GM23338 (cell line): ENCODE data around the gene CADPS2. TPM values are rescaled to one million over a fixed set of nuclear protein-coding genes. Genes with fewer than 3 reads are reported as not detected.

Experiments
- ATAC-seq: fragments of 200-7000 bp; cut with Tn5 transposase; 3 replicates; pipeline ENCODE4 v1.9.1; 2020
- DNase-seq: peaks from one replicate; pipeline ENCODE4 v3.0.0-alpha.2; 2015; ENCODE audit warnings: low spot score
- H2AFZ ChIP-seq: fragments of 200-600 bp; sonication (generic); 2 replicates; pipeline ENCODE4 v1.8.0; 2016; ENCODE audit warnings: antibody characterized with exemption, mild to moderate bottlenecking, moderate library complexity
- H3F3A ChIP-seq: fragments of 200-600 bp; sonication (generic); replicated peaks from 2 replicates; pipeline ENCODE4 v1.8.0; 2017; ENCODE audit warnings: antibody characterized with exemption, mixed run types, low read depth
- H3K27ac ChIP-seq: fragments of 200-600 bp; sonication (generic); 2 replicates; pipeline ENCODE4 v1.6.1; 2016; ENCODE audit warnings: low read depth
- H3K27me3 ChIP-seq: fragments of 200-600 bp; sonication (generic); 2 replicates; pipeline ENCODE4 v1.8.0; 2016; ENCODE audit warnings: mild to moderate bottlenecking, mixed run types, moderate library complexity; ENCODE audit not compliant: insufficient read depth
- H3K36me3 ChIP-seq: fragments of 200-600 bp; sonication (generic); 2 replicates; pipeline ENCODE4 v1.8.0; 2016; ENCODE audit warnings: mild to moderate bottlenecking; ENCODE audit not compliant: insufficient read depth
- H3K4me1 ChIP-seq: fragments of 200-600 bp; sonication (generic); 2 replicates; pipeline ENCODE4 v1.8.0; 2016; ENCODE audit warnings: mild to moderate bottlenecking, moderate library complexity; ENCODE audit not compliant: insufficient read depth
- H3K4me2 ChIP-seq: fragments of 200-600 bp; sonication (generic); 2 replicates; pipeline ENCODE4 v1.7.1; 2017; ENCODE audit warnings: mixed run types
- H3K4me3 ChIP-seq: fragments of 200-600 bp; sonication (generic); 2 replicates; pipeline ENCODE4 v1.6.1; 2016; ENCODE audit warnings: mixed run types
- H3K79me2 ChIP-seq: fragments of 200-600 bp; sonication (generic); replicated peaks from 2 replicates; pipeline ENCODE4 v1.8.0; 2017; ENCODE audit warnings: mild to moderate bottlenecking; ENCODE audit not compliant: insufficient read depth
- H3K9me2 ChIP-seq: fragments of 200-600 bp; sonication (generic); 2 replicates; pipeline ENCODE4 v1.8.0; 2017; ENCODE audit not compliant: insufficient read depth
- H4K20me1 ChIP-seq: fragments of 200-600 bp; sonication (generic); replicated peaks from 2 replicates; pipeline ENCODE4 v1.8.0; 2017; ENCODE audit warnings: mild to moderate bottlenecking; ENCODE audit not compliant: insufficient read depth
- H3K27ac Mint-ChIP-seq: 2 replicates; pipeline ENCODE4 v1.8.0; 2020; ENCODE audit warnings: inconsistent platforms, mild to moderate bottlenecking, moderate library complexity, mixed read lengths
- H3K27me3 Mint-ChIP-seq: 3 replicates; pipeline ENCODE4 v1.8.0; 2022; ENCODE audit warnings: low read depth, mild to moderate bottlenecking, moderate library complexity, mixed read lengths, inconsistent platforms; ENCODE audit not compliant: insufficient read depth, poor library complexity
- H3K36me3 Mint-ChIP-seq: 3 replicates; pipeline ENCODE4 v1.8.0; 2021; ENCODE audit warnings: low read depth, mild to moderate bottlenecking, inconsistent platforms, moderate library complexity, mixed read lengths
- H3K4me1 Mint-ChIP-seq: 3 replicates; pipeline ENCODE4 v1.8.0; 2020; ENCODE audit warnings: mild to moderate bottlenecking, inconsistent platforms, mixed read lengths
- H3K4me3 Mint-ChIP-seq: 3 replicates; pipeline ENCODE4 v1.8.0; 2021; ENCODE audit warnings: moderate library complexity, mild to moderate bottlenecking, inconsistent platforms, mixed read lengths
- H3K9me3 Mint-ChIP-seq: 3 replicates; pipeline ENCODE4 v1.8.0; 2020; ENCODE audit warnings: moderate library complexity, mild to moderate bottlenecking, inconsistent platforms, mixed read lengths
- CREB1 ChIP-seq: fragments of 250-450 bp; sonication (Bioruptor Pico); IDR thresholded peaks from 2 replicates; pipeline ENCODE4 v1.5.0; 2020; ENCODE audit warnings: low read depth, mild to moderate bottlenecking, moderate library complexity
- EZH2 ChIP-seq: fragments of 200-600 bp; sonication (generic); IDR thresholded peaks from one replicate; pipeline ENCODE4 v1.8.0; 2017; ENCODE audit warnings: antibody characterized with exemption, mild to moderate bottlenecking, low read depth; ENCODE audit not compliant: unreplicated experiment
- EZH2phosphoT487 ChIP-seq: fragments of 200-600 bp; sonication (generic); IDR thresholded peaks from one replicate; pipeline ENCODE4 v1.8.1; 2018; ENCODE audit warnings: antibody characterized with exemption; ENCODE audit not compliant: unreplicated experiment
- JUNB ChIP-seq: IDR thresholded peaks from one replicate; pipeline ENCODE4 v1.6.1; 2016; ENCODE audit warnings: antibody characterized with exemption; ENCODE audit not compliant: unreplicated experiment
- NANOG ChIP-seq: IDR thresholded peaks from 2 replicates; pipeline ENCODE4 v1.6.1; 2016; ENCODE audit warnings: antibody characterized with exemption, borderline replicate concordance
- POLR2AphosphoS5 ChIP-seq: IDR thresholded peaks from 2 replicates; pipeline ENCODE4 v1.6.1; 2016; ENCODE audit warnings: antibody characterized with exemption, low read depth
- STAT1 ChIP-seq: IDR thresholded peaks from one replicate; pipeline ENCODE4 v1.6.1; 2016; ENCODE audit warnings: antibody characterized with exemption; ENCODE audit not compliant: unreplicated experiment
- ZNF114 ChIP-seq: fragments of 250-450 bp; sonication (Bioruptor Pico); IDR thresholded peaks from 2 replicates; pipeline ENCODE4 v1.5.0; 2020; ENCODE audit warnings: mild to moderate bottlenecking, moderate library complexity
- ZNF331 ChIP-seq: fragments of 250-450 bp; sonication (Bioruptor Pico); IDR thresholded peaks from 2 replicates; pipeline ENCODE4 v1.5.0; 2020; ENCODE audit warnings: low read depth, mild to moderate bottlenecking, moderate library complexity
- polyA plus RNA-seq: library from polyadenylated mRNA; unstranded; fragments of >200 nt; fragmentation: Nextera tagmentation; extraction: Ambion mirVana; gene quantifications from 2 replicates; pipeline ENCODE4 v1.2.1, GENCODE V29; 2016
- total RNA-seq: library from RNA; depleted of rRNA; stranded (reverse); fragments of >200 nt; shearing (Covaris generic); gene quantifications from 2 replicates; pipeline ENCODE4 v1.2.3, GENCODE V29; 2014
- TF ChIP-seq, protein P1 (sequence below): IDR thresholded peaks from one replicate; pipeline ENCODE4 v1.6.1; 2018; ENCODE audit warnings: antibody characterized with exemption; ENCODE audit not compliant: unreplicated experiment
- TF ChIP-seq, protein P2 (sequence below), 2 experiments: fragments of 200-600 bp in 1 of 2; sonication (generic) in 1 of 2; conservative IDR thresholded peaks; 2 replicates each; pipeline versions ENCODE4 v1.5.1 to v1.6.1; 2016 to 2017; ENCODE audit warnings: antibody characterized with exemption in 2 of 2, low read depth in 2 of 2, mild to moderate bottlenecking in 2 of 2, moderate library complexity in 1 of 2
- TF ChIP-seq, protein P3 (sequence below): IDR thresholded peaks from 2 replicates; pipeline ENCODE4 v1.6.1; 2016; ENCODE audit warnings: antibody characterized with exemption
- TF ChIP-seq, protein P4 (sequence below): fragments of 250-450 bp; sonication (Bioruptor Pico); IDR thresholded peaks from 2 replicates; pipeline ENCODE4 v1.5.0; 2020; ENCODE audit warnings: mild to moderate bottlenecking, moderate library complexity

The CADPS2 gene
- total and polyA plus RNA-seq, 2 experiments from 2014 or later: 16.3 to 36.9 TPM

DNA sequence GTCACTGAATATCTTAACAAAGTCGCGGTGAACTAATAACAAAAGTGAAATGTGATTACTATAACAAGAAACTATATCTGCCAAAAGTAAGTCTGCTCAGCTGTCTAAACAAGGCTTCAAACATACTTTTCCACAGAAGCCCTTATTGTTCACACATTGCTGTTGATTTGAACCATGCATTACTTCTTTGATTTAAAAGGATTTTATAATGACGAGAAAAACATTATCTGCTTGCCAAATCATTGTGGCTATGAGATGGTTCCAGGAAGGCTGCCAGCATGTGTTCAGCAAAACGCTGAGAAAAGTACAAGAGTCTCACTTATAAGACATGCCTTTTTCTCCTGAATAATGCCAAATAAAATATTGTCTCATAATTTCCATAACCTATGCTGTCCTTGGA, 211.8 kb downstream of the CADPS2 start:
- Mint-ChIP-seq H3K27me3 (peaks cover 3% of the 10 kb centered on the region), H3K4me1 (peaks cover 52% of the 10 kb centered on the region), H3K27ac (no peak overlapping the region), H3K4me3 (no peak overlapping the region), H3K36me3 (peaks cover 31% of the 10 kb centered on the region), H3K9me3 (peaks cover 11% of the 10 kb centered on the region; the same call in 2 of the 3 replicates)
- Histone ChIP-seq H3K36me3 (no peaks in the 10 kb centered on the region), H3K4me3 (no peak overlapping the region), H3K27ac (no peak overlapping the region), H2AFZ (no peak overlapping the region), H3K4me1 (peaks cover 35% of the 10 kb centered on the region), H3K9me2 (peaks cover 13% of the 10 kb centered on the region), H3K4me2 (no peak overlapping the region), H4K20me1 (no peaks in the 10 kb centered on the region), H3F3A (no peaks in the 10 kb centered on the region), H3K79me2 (no peaks in the 10 kb centered on the region), H3K27me3 (no peaks in the 10 kb centered on the region)
- DNase-seq (no peak), ATAC-seq (no peak)
- TF ChIP-seq JUNB (no peak), EZH2phosphoT487 (no peak), EZH2 (no peak), NANOG (no peak), STAT1 (no peak), ZNF331 (CRISPR knock-in tag) (no peak), CREB1 (no peak), ZNF114 (no peak), POLR2AphosphoS5 (no peak)
- TF ChIP-seq, protein P1, sequence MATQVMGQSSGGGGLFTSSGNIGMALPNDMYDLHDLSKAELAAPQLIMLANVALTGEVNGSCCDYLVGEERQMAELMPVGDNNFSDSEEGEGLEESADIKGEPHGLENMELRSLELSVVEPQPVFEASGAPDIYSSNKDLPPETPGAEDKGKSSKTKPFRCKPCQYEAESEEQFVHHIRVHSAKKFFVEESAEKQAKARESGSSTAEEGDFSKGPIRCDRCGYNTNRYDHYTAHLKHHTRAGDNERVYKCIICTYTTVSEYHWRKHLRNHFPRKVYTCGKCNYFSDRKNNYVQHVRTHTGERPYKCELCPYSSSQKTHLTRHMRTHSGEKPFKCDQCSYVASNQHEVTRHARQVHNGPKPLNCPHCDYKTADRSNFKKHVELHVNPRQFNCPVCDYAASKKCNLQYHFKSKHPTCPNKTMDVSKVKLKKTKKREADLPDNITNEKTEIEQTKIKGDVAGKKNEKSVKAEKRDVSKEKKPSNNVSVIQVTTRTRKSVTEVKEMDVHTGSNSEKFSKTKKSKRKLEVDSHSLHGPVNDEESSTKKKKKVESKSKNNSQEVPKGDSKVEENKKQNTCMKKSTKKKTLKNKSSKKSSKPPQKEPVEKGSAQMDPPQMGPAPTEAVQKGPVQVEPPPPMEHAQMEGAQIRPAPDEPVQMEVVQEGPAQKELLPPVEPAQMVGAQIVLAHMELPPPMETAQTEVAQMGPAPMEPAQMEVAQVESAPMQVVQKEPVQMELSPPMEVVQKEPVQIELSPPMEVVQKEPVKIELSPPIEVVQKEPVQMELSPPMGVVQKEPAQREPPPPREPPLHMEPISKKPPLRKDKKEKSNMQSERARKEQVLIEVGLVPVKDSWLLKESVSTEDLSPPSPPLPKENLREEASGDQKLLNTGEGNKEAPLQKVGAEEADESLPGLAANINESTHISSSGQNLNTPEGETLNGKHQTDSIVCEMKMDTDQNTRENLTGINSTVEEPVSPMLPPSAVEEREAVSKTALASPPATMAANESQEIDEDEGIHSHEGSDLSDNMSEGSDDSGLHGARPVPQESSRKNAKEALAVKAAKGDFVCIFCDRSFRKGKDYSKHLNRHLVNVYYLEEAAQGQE: no peak
- TF ChIP-seq, protein P2, sequence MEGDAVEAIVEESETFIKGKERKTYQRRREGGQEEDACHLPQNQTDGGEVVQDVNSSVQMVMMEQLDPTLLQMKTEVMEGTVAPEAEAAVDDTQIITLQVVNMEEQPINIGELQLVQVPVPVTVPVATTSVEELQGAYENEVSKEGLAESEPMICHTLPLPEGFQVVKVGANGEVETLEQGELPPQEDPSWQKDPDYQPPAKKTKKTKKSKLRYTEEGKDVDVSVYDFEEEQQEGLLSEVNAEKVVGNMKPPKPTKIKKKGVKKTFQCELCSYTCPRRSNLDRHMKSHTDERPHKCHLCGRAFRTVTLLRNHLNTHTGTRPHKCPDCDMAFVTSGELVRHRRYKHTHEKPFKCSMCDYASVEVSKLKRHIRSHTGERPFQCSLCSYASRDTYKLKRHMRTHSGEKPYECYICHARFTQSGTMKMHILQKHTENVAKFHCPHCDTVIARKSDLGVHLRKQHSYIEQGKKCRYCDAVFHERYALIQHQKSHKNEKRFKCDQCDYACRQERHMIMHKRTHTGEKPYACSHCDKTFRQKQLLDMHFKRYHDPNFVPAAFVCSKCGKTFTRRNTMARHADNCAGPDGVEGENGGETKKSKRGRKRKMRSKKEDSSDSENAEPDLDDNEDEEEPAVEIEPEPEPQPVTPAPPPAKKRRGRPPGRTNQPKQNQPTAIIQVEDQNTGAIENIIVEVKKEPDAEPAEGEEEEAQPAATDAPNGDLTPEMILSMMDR (conservative IDR thresholded peaks at IDR 0.05; ENCODE audit: low read depth in 2 of 2): no peak
- TF ChIP-seq, protein P3, sequence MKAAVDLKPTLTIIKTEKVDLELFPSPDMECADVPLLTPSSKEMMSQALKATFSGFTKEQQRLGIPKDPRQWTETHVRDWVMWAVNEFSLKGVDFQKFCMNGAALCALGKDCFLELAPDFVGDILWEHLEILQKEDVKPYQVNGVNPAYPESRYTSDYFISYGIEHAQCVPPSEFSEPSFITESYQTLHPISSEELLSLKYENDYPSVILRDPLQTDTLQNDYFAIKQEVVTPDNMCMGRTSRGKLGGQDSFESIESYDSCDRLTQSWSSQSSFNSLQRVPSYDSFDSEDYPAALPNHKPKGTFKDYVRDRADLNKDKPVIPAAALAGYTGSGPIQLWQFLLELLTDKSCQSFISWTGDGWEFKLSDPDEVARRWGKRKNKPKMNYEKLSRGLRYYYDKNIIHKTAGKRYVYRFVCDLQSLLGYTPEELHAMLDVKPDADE: no peak
- TF ChIP-seq, protein P4, sequence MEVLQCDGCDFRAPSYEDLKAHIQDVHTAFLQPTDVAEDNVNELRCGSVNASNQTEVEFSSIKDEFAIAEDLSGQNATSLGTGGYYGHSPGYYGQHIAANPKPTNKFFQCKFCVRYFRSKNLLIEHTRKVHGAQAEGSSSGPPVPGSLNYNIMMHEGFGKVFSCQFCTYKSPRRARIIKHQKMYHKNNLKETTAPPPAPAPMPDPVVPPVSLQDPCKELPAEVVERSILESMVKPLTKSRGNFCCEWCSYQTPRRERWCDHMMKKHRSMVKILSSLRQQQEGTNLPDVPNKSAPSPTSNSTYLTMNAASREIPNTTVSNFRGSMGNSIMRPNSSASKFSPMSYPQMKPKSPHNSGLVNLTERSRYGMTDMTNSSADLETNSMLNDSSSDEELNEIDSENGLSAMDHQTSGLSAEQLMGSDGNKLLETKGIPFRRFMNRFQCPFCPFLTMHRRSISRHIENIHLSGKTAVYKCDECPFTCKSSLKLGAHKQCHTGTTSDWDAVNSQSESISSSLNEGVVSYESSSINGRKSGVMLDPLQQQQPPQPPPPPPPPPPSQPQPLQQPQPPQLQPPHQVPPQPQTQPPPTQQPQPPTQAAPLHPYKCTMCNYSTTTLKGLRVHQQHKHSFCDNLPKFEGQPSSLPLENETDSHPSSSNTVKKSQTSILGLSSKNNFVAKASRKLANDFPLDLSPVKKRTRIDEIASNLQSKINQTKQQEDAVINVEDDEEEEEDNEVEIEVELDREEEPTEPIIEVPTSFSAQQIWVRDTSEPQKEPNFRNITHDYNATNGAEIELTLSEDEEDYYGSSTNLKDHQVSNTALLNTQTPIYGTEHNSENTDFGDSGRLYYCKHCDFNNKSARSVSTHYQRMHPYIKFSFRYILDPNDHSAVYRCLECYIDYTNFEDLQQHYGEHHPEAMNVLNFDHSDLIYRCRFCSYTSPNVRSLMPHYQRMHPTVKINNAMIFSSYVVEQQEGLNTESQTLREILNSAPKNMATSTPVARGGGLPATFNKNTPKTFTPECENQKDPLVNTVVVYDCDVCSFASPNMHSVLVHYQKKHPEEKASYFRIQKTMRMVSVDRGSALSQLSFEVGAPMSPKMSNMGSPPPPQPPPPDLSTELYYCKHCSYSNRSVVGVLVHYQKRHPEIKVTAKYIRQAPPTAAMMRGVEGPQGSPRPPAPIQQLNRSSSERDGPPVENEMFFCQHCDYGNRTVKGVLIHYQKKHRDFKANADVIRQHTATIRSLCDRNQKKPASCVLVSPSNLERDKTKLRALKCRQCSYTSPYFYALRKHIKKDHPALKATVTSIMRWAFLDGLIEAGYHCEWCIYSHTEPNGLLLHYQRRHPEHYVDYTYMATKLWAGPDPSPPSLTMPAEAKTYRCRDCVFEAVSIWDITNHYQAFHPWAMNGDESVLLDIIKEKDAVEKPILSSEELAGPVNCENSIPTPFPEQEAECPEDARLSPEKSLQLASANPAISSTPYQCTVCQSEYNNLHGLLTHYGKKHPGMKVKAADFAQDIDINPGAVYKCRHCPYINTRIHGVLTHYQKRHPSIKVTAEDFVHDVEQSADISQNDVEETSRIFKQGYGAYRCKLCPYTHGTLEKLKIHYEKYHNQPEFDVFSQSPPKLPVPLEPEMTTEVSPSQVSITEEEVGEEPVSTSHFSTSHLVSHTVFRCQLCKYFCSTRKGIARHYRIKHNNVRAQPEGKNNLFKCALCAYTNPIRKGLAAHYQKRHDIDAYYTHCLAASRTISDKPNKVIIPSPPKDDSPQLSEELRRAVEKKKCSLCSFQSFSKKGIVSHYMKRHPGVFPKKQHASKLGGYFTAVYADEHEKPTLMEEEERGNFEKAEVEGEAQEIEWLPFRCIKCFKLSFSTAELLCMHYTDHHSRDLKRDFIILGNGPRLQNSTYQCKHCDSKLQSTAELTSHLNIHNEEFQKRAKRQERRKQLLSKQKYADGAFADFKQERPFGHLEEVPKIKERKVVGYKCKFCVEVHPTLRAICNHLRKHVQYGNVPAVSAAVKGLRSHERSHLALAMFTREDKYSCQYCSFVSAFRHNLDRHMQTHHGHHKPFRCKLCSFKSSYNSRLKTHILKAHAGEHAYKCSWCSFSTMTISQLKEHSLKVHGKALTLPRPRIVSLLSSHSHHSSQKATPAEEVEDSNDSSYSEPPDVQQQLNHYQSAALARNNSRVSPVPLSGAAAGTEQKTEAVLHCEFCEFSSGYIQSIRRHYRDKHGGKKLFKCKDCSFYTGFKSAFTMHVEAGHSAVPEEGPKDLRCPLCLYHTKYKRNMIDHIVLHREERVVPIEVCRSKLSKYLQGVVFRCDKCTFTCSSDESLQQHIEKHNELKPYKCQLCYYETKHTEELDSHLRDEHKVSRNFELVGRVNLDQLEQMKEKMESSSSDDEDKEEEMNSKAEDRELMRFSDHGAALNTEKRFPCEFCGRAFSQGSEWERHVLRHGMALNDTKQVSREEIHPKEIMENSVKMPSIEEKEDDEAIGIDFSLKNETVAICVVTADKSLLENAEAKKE (CRISPR knock-in tag): no peak
